HEK293T (cell line): Measurements from ENCODE around the gene HOXA9.
A peak's percentile ranks its signal among the peaks of the same experiment; 100 is the strongest.

Source experiments
- CTCF ChIA-PET: fragments of 350-600 bp; formaldehyde crosslinking; extraction: SDS; loops from one replicate; lab custom pipeline; 2021; ENCODE audit warnings: antibody characterized with exemption, inconsistent platforms; lab: Yijun Ruan, JAX
- POLR2A ChIA-PET: fragments of 350-600 bp; formaldehyde crosslinking; extraction: SDS; loops from one replicate; lab custom pipeline; 2020; ENCODE audit warnings: antibody characterized with exemption, inconsistent platforms; lab: Yijun Ruan, JAX
- DNase-seq: peaks from one replicate; pipeline ENCODE4 v3.0.0; 2012; ENCODE audit warnings: mixed read lengths; ENCODE audit errors: extremely low spot score
- ARNT ChIP-seq: fragments of 450-650 bp; IDR thresholded peaks from 2 replicates; pipeline ENCODE4 v1.6.1; 2017; ENCODE audit warnings: mild to moderate bottlenecking
- BHLHE40 ChIP-seq: fragments of 450-650 bp; IDR thresholded peaks from 2 replicates; pipeline ENCODE4 v1.6.1; 2016; ENCODE audit warnings: mild to moderate bottlenecking, moderate library complexity, borderline replicate concordance
- CTBP1 ChIP-seq: fragments of 450-650 bp; IDR thresholded peaks from 2 replicates; pipeline ENCODE4 v1.6.1; 2016; ENCODE audit warnings: borderline replicate concordance
- ELF4 ChIP-seq: fragments of 450-650 bp; IDR thresholded peaks from 2 replicates; pipeline ENCODE4 v1.6.1; 2017; ENCODE audit warnings: antibody characterized with exemption
- FOXA1 ChIP-seq: fragments of 450-650 bp; IDR thresholded peaks from 2 replicates; pipeline ENCODE4 v1.6.1; 2016; ENCODE audit warnings: mild to moderate bottlenecking
- FOXK2 ChIP-seq: fragments of 450-650 bp; IDR thresholded peaks from 2 replicates; pipeline ENCODE4 v1.6.1; 2016; ENCODE audit warnings: mild to moderate bottlenecking
- FOXM1 ChIP-seq: fragments of 450-650 bp; IDR thresholded peaks from 2 replicates; pipeline ENCODE4 v1.6.1; 2017; ENCODE audit warnings: mild to moderate bottlenecking, borderline replicate concordance
- HDGF ChIP-seq: fragments of 450-650 bp; IDR thresholded peaks from 2 replicates; pipeline ENCODE4 v1.6.1; 2017; ENCODE audit warnings: antibody characterized with exemption, borderline replicate concordance
- L3MBTL2 ChIP-seq: fragments of 450-650 bp; conservative IDR thresholded peaks from 2 replicates; pipeline ENCODE4 v1.6.1; 2016; ENCODE audit warnings: mild to moderate bottlenecking
- LEF1 ChIP-seq: fragments of 450-650 bp; IDR thresholded peaks from 2 replicates; pipeline ENCODE4 v1.6.1; 2017; ENCODE audit warnings: mild to moderate bottlenecking, borderline replicate concordance
- NFRKB ChIP-seq: fragments of 450-650 bp; IDR thresholded peaks from 2 replicates; pipeline ENCODE4 v1.6.1; 2016; ENCODE audit warnings: mild to moderate bottlenecking, moderate library complexity
- SP1 ChIP-seq: fragments of 450-650 bp; IDR thresholded peaks from 2 replicates; pipeline ENCODE4 v1.6.1; 2017
- SUZ12 ChIP-seq: fragments of 450-650 bp; IDR thresholded peaks from 2 replicates; pipeline ENCODE4 v1.6.1; 2016; ENCODE audit warnings: mild to moderate bottlenecking
- TARDBP ChIP-seq: fragments of 450-650 bp; IDR thresholded peaks from 2 replicates; pipeline ENCODE4 v1.6.1; 2016
- ZNF384 ChIP-seq: fragments of 450-650 bp; IDR thresholded peaks from 2 replicates; pipeline ENCODE4 v1.6.1; 2016
- TF ChIP-seq, protein P1 (sequence below): fragments of 450-650 bp; IDR thresholded peaks from 2 replicates; pipeline ENCODE4 v1.6.1; 2016

HOXA9 gene

DNA sequence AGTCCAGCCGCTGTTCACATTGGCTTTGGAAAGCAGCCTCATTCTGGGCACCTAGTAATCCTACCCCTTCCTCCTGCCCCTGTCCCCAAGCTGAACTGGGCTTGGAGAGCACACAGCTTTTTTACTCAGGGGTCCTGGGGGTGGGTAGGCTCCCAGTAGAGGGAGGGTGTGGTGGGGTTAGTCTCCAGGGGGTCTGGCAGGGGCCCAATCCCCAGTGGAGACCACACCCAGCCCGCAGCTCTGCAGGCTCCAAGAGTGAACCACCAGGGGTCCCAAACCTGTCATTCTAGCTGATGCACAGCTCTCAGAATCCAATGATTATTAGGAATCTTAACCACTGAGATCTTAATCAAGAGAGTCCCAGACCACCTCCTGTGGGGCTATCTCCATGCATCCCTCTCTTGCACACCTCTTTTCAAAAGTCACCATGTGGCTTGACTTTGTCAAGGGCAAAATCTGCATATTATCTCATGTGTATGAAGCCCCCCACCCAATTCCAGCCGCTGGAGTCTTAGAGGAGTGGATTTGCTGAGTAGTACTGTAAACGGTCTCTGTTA, 17.0 kb upstream of the HOXA9 start:
- DNase-seq = no peak
- TF ChIP-seq L3MBTL2 (0 out of 2 replicates have a peak, but pooled peaks have one; percentile 22), CTBP1 (peak; percentile 38; the same call in 1 of the 2 replicates), HDGF (peak; percentile 15; the same call in 1 of the 2 replicates), NFRKB (no peak)
- TF ChIP-seq, protein P1, sequence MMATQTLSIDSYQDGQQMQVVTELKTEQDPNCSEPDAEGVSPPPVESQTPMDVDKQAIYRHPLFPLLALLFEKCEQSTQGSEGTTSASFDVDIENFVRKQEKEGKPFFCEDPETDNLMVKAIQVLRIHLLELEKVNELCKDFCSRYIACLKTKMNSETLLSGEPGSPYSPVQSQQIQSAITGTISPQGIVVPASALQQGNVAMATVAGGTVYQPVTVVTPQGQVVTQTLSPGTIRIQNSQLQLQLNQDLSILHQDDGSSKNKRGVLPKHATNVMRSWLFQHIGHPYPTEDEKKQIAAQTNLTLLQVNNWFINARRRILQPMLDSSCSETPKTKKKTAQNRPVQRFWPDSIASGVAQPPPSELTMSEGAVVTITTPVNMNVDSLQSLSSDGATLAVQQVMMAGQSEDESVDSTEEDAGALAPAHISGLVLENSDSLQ = peak; percentile 89
- ChIA-PET POLR2A (interaction anchor here (0.7 to 10.3 kb wide), 9 partner anchors 11 to 982 kb away, joined by 3 to 215 read pairs (median 4); partner anchors contain the start of genes HNRNPA2B1, HOXA10, HOXA3 and HOXA7), CTCF (interaction anchor here (1.0 to 1.3 kb wide), 2 partner anchors 20 to 22 kb away, joined by 3 read pairs; no protein-coding TSS in a partner anchor)

DNA sequence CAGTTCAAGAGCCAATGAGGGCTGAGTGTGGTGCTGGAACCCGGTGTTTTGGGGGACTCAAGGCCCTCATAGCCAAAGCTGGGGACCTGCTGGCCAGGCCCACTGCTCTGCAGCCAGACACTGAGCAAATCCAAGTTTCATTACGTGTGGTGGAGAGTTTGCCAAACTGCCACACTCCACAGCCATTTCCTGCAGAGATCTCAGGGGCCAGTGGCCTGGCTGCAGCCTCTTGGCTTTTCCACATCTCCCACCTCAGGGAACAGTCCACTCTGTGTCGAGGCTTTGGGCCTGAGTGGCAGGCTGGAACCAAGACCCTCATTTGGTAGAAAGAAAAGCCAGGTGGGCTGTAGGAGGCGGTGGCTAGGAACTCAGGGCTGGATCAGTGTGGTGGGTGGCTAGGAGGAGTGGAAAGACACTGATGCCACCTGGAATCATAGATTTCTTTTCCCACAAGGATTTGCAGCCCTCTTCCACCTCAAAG, 16.5 kb upstream of the HOXA9 start:
- ChIA-PET CTCF (interaction anchor here (1.0 to 1.3 kb wide), 2 partner anchors 19 to 21 kb away, joined by 3 read pairs; no protein-coding TSS in a partner anchor), POLR2A (interaction anchor here (0.7 to 10.3 kb wide), 9 partner anchors 10 to 982 kb away, joined by 3 to 215 read pairs (median 4); partner anchors contain the start of genes HNRNPA2B1, HOXA10, HOXA3 and HOXA7)
- DNase-seq = no peak
- TF ChIP-seq FOXM1 = no peak
- TF ChIP-seq BHLHE40 = no peak
- TF ChIP-seq SP1 = no peak
- no peak for TF ChIP-seq LEF1
- no peak for TF ChIP-seq L3MBTL2
- TF ChIP-seq ELF4 = no peak
- TF ChIP-seq NFRKB = no peak
- TF ChIP-seq, protein P1 = no peak
- no peak; the same call in 1 of the 2 replicates for TF ChIP-seq HDGF
- TF ChIP-seq TARDBP = no peak
- TF ChIP-seq SUZ12 = no peak
- TF ChIP-seq FOXA1 = no peak
- TF ChIP-seq ZNF384 = no peak
- TF ChIP-seq CTBP1 = no peak
- no peak for TF ChIP-seq ARNT
- TF ChIP-seq FOXK2 = no peak

DNA sequence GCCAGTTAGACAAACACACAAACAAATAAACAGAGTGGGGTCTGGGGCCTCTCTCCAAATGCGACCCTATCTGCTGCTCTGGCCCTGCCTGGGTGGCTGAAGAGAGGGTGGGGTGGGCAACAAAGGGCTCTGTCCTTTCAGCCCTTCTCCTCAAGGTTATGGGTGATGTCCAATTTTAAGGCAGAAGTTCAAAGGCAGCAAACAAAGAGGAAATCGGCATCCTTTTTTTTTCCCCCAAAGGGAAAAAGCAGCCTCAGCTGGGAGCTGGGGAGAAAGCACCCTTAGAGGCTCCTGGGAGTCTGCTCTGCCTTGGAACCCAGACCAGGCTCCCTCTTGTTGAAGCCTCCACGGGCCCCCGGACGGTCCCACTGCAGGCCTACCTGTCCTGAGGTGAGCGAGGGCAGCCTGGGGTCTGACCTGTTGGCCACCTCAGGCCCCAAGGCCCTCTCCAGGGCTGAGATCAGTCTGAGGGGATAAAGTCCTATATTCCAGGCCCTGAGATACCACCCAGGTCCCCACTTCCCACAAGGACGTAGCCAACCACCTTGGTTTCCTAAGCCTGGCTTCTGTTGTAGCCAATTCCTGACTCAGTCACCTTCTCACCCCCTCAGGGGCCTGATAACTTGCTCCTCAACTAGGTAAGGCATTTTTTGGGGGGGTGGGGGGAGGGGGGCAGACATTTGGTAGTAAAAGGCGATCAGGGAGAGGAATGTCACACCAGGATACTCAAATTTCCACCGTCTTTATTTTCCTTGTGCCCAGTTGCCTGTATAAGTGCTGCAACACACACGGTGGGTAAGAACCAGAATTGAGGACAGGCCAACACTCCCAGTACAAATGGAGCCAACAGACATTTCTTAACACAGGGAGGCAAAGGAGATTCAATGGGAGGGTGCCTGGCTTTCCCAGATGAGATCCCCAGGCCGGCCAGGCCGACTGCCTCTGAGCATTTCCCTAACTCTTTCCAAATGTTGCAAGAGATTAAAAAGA, 15.4 kb upstream of the HOXA9 start:
- TF ChIP-seq L3MBTL2 (no peak), SP1 (no peak), ARNT (no peak), FOXM1 (no peak), ZNF384 (no peak), FOXK2 (no peak), LEF1 (no peak), BHLHE40 (no peak), CTBP1 (no peak), TARDBP (no peak), ELF4 (no peak), NFRKB (no peak), SUZ12 (no peak), FOXA1 (no peak)
- TF ChIP-seq, protein P1 = no peak
- DNase-seq = no peak
- ChIA-PET POLR2A (interaction anchor here (1.0 to 13.6 kb wide), 15 partner anchors 9 to 987 kb away, joined by 3 to 367 read pairs (median 5); partner anchors contain the start of genes CBX3, HOXA10, HOXA3 and HOXA5), CTCF (interaction anchor here (0.6 to 2.2 kb wide), 14 partner anchors 8 to 478 kb away, joined by 3 to 13 read pairs (median 5); partner anchors contain the start of genes HOXA13, HOXA3 and HOXA5)

- POLR2A ChIA-PET = interaction anchor here (1.0 to 13.6 kb wide), 14 partner anchors 10 to 986 kb away, joined by 3 to 367 read pairs (median 4); partner anchors contain the start of genes CBX3, HOXA3, HOXA5 and HOXA6
- CTCF ChIA-PET = interaction anchor here (0.6 to 2.2 kb wide), 18 partner anchors 9 to 916 kb away, joined by 3 to 13 read pairs (median 4); partner anchors contain the start of genes HOXA13, HOXA3 and HOXA5
- no peak for TF ChIP-seq FOXM1
- TF ChIP-seq, protein P1 = peak; percentile 77
- peak; percentile 54 for TF ChIP-seq L3MBTL2
- peak; percentile 71 for DNase-seq
Measured at GRCh38 chr7:27179503-27180430, 14.4 kb upstream of the HOXA9 start.
